COLO668 (cell line): ENCODE results near the gene DPH6.
A peak's percentile ranks its signal among the peaks of the same experiment; 100 is the strongest.

Experiments
- DNase-seq: peaks from one replicate; lab custom pipeline; 2025; ENCODE audit not compliant: unreplicated experiment; lab: John Stamatoyannopoulos, UW

Gene DPH6

DNA sequence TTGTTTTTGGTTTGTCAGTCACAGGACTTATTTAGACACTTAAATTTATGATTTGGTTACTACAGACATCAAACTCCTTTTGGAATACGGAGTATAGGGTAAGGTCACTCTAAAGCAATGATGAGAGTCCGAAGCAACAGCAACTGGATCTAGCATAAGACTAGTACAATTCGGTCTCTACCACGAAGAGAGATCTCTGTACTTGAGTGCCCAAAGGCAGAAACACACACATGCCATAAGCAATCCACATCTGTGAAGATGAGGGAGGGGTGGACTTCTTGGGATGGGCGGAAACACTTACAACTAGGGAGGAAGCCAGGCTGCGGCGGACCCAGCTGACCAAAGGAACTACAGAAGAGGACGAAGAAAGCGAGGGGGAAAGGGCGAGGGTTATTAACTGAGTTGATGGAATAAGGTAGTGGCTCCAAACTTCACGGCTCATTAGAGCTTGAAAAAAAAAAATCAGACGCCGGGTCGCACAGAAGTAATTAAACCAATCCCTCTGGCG lies 595 bp downstream of the DPH6 start:
- DNase-seq, result peak; percentile 56

DNA sequence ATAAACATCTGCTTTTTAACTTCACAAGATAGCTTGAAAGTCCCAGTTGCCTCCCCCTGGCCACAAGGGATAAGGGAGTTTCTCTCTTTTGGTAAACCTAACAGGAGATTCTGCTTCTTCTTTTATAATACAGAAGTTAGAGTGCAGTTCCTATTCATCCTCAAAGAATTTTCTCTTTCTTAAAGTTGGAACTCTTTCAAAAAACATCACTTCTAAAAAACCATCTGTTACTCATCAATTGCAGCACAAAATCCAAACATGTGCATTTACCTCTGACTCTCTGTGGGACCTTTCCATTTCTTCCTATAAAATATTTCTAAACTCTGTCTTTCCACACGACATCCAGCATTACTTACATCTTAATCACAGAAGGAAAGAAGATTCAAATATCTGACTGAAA lies 5.1 kb downstream of the DPH6 start:
- DNase-seq, result no peak

DNA sequence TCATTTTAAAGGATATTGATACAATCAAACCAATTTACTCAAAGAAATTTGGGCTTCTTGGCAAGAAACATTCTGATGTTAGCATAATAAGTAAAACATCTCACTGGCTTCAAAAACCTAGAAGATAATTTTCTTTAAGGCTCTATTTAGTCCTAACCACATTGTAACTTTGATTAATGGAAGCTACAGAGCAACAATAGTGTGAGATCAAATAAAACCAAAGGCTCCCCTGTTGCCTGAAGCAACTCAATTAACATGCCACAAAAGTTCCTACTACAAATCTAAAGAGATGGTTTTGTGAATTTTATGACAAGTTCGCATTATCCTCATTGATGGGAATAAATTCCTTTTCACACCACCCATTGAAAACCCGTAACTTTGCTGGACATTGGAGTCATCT lies 5.9 kb downstream of the DPH6 start:
- no peak for DNase-seq

DNA sequence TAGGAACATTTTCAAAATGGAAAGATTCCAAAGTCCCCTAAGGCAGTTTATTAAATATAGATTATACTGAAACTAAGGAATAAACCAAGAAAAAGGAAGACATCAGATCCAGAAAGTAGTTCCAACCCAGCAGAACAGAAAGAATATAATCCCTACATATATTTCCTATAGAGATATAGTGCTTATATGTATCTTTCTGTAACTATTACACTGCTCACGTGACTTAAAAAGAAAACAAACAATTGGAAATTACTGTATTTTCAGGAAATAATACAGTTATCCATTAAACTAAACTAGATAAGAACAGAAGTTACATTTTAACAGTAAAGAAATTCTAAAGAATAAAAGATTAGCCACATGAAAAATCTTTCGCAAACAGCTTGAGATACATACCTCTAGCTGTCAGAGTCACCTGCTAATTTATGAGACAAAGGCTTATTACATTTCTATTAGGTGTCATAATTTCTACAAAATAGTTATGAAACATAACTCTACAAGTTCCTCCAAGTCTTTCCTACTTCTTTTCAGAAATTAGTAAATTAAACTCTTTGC lies 10.5 kb downstream of the DPH6 start:
- DNase-seq, result no peak

DNA sequence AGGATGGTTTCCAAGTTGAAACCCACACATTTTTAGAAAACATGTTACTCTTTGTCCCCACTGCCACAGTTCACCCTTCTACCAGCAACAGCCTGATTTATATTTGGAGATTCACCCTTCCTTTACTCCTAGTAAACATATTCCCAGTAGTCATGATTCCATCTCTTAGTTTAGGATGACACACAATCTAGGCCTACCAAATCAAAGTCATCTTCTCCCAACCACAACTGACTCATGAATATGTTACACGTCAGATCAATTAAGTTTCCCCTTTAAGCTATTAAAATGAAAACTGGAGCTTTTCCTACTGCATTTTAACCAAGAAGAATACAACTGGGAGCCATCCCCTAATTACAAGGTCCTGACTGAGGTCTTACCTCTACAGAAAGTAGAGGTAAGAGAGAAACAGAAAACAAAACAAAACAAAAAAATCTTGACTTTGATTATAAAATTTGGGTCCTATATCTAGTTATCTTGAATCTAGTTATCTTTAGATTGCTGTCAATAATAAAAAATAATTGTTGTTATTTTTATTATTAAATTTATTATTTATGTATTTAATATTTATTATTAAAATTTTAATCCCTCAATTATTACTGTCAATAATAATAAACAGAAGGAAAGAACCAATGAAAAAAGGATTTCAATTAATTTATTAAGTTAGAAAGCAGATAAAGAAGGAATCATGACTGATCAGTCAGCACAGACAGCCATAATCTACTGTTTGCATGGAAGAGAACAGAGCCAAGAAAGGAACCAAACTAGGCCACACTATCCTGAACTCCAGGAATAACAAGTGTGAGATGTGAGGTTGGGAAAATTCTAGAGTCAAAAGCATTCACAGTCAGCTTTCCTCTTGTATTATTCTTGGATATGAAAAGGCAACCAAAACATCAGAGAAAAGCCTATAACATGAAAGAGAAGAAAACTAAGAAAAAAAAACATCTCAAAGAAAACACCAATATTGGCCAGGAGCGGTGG lies 12.5 kb downstream of the DPH6 start:
- DNase-seq, result no peak

DNA sequence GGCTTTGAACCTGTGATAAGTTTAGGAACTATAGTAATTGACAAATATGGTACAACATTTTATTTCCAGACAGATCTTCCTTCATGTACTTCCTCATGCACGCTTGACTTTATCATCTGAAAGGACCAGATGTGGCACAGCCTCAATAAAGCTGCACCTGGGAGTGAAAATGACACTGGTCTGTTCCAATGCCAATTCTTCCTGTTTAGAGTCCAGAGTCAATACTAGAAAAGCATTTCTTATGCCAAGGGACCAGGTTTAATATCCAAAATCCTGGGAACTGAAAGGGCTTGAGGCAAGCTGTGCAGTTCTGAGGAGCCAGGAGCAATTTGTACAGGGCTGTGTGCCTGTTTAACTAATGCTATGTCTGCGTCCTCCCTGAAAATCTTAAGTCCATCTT lies 15.3 kb downstream of the DPH6 start:
- DNase-seq, result no peak

DNA sequence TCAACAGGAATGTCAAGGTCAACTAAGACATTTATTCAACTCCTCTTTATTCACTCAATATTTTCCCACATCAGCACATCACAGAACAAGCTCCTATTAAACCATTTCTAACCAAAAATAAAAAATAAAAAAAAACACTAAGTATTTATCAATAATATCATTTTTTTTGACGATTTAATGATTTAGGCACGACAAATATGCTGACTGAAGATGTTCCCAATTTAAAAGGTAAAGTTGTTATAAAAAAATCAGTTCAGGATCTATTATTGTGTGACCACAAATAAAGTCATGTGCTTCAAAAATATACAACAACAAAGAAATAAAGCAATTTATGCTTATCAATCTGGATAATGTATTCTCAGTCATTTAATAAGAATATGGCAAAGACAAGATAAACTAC lies 16.2 kb downstream of the DPH6 start:
- no peak for DNase-seq

DNA sequence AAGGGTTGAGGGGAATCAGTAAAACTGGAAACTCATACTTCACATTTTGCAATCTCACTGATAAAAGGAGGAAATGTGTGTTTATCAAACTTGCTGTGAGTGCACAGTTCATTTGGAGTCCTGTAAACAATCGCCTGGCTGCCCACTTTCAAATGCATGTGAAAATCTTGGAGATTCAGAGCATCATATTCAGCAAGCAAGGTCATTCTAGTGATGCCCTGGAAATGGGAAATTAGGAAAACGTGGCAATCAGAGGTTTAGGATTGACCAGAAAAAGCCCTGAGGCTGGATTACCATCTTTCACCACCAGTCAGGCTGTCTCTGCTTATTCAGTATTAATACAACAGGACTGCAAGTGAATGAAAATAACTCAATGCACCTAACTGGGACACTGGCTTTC lies 23.9 kb downstream of the DPH6 start:
- no peak for DNase-seq

DNA sequence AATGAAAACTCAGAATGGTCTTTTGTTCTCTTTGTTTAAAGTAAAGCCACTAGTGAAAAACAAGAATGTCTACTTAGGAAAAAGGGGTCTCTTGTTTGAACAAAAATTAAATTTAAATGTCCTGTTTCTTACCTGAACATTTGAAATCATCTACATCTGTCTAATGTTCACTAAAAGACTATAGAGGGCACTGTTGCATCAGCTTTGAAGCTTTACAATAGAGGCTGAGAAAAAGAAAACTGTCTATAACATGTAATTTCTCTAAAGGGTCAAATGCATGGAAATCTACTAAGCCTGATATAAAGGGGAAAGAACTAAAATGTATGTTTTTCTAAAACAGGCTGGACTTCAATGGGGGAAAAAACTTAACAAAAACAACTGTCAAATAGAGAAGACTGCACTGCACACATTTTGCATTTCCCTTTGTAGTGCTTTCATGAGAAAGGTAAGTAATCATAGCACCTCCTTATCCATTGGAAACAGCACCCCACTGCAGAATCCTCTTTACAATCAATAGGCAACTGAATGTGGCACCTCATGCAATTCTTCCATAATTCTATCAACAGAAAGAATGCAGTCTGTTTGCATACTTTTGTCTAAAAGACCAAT lies 26.3 kb downstream of the DPH6 start:
- DNase-seq, result no peak

DNA sequence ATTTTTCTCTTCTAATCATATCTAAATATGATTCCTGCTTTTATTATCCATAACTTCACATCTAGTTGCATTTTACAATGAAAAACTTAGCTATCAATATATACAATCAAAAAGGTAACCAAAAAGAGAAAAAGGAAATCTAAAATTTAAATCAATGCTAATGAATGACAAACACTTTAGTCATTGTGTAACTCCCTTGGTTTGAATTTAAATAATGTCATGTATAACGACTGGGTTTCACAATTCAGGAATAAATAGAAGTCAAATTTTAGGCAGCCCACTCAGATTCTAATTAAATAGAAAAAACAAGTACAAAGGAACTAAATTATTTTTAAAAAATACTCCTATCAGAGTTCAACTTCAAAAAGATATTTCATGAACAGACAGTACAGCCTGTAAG lies 26.9 kb downstream of the DPH6 start:
- no peak for DNase-seq

DNA sequence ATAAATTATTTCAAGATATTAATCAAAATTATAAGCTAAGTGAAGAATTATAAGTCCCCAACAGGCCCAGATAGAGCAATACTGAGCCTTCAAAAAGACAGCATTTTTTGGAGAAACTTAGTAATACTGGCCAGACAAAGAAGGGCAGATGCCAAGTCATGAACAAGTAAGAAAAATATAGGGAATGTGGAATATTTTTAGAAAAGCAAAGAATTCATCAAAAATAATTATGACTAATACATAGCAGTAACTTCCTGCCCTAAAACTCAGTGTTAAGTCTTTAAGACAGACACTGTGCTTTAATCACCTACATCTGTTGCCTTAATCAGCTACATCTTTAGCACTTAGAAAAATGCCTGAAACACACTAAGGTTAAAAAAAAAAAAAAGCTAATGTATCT lies 31.2 kb downstream of the DPH6 start:
- DNase-seq, result no peak

DNA sequence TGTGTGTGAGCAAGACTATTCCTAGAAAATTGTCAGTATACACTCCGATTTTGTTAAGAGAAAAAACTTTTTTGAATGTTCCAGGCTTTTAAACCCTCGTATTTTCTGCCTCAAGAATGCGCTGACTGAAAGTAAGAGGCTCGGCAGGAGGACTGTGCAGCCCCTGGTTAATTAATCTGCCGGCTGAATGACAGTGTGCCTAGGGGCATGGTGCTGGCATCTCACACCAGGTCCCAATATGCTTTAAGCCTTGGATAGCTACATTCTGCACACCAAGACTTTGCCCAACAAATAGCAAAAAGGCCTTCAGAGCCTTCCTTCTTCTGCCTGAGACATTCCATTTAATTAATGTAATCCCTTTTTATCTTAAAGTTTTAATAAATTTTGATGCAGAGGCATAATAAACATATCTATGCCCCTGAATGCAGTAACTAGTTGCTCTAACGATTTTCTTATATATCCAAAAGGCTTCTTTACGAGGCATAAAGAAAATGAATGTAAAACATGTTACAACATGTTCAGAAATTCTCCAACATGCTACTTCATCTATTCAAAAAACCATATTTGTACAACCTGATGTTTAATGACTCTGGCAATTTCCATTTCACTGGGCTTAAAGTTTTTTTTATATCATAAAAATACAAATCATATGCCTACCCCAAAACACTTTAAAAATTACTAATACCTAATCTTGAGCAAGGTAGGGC lies 37.9 kb downstream of the DPH6 start:
- DNase-seq, result no peak

DNA sequence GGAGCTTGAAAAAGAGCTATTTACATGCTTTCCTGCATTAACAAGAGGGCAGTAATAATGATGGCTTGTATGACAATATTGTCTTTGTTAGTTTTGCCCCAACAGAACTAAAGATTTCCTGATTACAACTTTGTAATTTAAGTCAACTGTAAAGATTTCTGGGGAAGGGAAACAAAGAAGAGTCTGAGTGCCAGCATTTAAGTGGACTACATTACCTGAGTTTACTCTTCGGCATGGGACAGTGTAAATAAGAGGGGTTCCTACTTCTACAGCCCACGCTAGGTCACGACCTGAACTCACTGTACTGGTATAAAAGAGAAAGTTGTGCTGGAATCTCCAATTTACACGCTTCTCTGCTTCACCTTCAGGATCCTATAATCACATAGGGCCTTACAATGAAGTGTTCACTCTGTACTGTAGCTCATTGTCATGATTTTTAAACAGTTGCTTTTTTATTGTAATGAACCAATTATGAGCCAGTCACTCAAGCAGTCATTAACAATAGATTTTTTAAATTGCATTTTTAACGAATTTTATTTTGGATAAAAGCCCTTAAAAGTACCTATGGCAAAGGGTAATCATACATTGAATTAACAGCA lies 39.6 kb downstream of the DPH6 start:
- DNase-seq, result no peak

DNA sequence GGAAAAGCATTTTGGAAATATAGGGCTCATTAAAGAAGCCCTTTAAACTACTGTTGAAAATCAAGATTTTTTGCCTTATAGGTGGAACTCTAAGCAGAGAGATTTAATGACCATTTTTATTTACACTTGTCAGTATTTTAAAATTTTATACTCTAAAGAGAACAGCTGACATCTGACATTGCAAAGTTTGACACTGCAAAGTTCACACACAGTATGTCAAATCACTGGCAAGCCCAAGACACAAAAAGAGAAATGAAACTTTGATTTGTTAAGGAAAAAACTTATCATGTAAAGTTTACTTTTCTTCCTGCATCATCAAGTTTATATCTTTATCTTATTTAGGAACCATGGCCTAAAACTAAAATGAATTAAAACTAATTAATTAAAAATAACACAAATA lies 40.2 kb downstream of the DPH6 start:
- DNase-seq, result no peak

DNA sequence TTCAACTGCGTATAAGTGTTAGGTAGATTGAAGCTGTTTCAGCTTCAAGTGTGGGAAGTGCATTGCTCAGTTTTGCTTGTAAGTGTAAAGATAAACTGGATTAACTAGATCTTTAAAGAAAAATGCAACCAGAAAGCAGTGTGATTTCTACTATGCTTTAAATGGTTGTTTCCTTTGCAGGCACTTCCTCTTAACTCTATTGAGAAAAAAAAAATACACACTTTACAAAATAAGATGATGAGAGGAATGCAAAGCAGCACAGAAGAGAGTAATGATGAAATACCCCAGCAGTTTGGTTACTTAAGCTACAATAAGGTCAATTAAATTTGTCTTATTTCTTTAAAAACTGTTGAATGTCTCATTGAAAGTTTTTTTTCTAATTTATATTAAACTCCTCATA lies 40.8 kb downstream of the DPH6 start:
- DNase-seq, result no peak

DNA sequence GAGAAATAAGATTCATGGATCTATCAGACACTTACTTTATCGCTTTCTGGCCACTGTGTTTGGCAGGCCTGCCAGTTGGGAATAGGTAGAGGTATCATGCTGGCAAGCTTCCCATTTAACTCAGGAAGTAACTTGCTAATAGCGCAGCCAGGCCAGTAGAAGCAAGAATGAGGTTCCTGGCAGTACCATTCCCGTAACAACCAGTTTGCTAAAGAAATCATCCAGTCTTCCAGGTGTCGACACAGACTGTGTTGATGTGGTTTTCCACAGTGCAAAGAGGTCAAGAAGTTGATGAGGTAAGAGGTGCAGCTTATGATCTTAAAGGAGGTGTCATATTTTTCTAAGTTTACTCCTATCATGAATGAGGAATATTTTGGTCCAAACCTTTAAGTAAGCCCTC lies 46.2 kb downstream of the DPH6 start:
- no peak for DNase-seq

DNA sequence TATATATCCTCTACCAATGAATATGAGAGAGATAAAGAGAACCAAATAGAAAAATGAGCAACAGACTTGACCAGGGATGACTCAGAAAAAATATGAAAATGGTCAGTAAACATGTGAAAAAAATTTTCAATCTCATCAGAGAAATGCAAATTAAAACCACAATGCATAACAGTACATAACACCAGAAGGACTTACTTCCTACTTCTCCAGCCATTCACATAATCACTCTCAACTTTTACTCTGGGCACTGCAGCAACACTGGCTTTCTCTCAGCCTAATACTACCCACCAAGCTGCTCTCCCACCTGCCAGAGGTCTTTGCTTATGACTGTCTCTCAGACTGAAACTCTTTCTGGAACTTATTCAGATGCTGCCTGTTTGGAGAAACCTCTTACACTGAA lies 49.4 kb downstream of the DPH6 start:
- no peak for DNase-seq

DNA sequence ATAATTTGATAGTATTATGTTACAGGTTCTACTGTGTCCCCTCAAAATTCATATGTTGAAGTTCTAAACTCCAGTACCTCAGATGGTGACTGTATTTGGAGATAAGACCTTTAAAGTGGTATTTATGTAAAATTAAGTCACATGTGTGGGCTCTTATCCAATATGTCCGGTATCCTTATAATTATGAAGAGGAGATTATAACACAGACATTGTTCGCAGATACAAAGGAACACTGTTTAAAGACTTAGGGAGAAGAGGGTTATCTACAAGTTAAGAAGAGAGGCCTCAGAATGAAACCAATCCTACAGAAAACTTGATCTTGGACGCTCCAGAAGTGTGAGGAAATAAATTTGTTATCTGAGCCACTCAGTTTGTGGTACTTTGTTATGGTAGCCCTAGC lies 50.9 kb downstream of the DPH6 start:
- DNase-seq, result no peak

DNA sequence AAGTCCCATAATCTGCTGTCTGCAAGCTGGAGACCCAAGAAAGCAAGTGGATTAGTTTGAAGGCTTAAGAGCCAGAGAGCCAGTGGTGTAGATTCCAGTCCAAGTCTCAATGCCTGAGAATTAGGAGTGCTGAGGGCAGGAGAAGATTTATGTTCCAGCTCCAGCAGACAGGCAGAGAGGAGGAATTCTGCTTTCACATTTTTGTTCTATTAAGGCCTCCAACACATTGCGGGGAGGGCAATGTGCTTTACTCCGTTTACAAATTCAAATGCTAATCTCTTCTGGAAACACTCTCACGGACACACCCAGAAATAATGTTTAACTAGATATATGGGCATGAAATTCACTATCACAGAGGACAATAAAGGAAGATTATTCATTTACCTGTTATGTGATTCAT lies 54.0 kb downstream of the DPH6 start:
- peak; percentile 6 for DNase-seq

DNA sequence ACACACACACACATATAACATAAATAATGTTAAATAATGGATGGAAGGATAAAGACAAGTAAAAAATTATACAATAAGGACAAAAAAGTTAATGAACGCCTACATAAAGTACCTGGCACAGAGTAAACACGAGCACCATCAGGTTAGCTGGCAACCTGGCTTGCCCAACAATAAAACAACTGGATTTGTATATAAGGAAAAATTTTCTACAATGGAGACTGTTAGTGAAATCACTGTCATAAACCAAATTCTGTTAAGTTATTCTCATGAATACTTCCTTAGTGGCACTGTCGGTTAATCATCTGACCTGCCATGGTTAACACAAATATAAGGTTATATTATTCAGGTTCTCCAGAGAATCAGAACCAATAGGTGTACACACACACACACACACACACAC lies 54.8 kb downstream of the DPH6 start:
- DNase-seq, result no peak

DNA sequence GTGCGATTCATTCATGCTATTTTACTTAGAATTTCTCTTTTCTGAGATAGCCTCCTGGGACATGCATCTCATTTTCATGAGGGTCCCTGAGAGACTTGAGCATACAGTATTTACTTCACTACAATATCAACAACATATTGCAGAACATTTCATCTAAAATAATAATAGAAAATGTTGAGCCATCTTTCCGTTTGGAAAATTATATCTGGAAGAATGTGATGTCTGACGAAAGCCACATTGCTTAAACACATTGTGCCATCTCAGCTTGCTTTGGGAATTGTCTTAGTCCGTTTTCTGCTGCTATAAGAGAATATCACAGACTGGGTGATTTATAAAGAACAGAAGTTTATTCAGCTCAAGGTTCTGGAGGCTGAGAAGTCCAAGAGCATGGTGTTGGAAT lies 55.5 kb downstream of the DPH6 start:
- no peak for DNase-seq
